Measurements from ENCODE around the gene NAB1.
"Not testable (repeated sequence)": the region's sequence is repeated elsewhere in the genome, so short reads cannot be mapped to it uniquely, and the experiment has no call there.

Gene NAB1

GRCh38 chr2:190607657-190608357 lies 41.1 kb upstream of the NAB1 start:
- no peak overlapping the region for H2AFZ ChIP-seq (ENCODE audit: low read depth, low read length, severe bottlenecking)

DNA sequence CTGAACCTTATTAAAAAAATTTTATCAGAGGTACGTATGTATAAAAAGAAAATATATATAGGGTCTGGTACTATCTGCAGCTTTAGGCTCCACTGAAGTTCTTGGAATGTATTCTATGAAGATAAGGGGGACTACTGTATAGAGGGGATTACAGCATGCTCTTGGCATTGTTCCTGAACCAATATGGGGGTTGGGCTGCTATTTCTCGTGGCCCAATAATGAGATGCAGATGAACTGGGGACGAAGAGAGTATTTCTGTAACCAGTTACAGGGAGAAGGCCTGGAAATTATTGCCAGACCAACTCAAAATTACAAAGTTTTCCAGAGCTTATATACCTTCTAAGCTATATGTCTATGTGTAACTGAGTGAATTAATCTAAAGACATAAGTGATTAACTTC lies 40.0 kb upstream of the NAB1 start:
- not testable (repeated sequence) for H3F3A ChIP-seq (ENCODE audit: insufficient read depth); H3K27me3 ChIP-seq (ENCODE audit: low read length); H3K36me3 ChIP-seq (ENCODE audit: low read length); H2AFZ ChIP-seq (ENCODE audit: low read depth, low read length, severe bottlenecking); H3K9me3 ChIP-seq (ENCODE audit: insufficient read depth, low read length); H3K79me2 ChIP-seq (ENCODE audit: insufficient read depth, low read length); H3K27ac ChIP-seq (ENCODE audit: low read depth, low read length); H3K4me2 ChIP-seq (ENCODE audit: low read depth, low read length, poor library complexity, severe bottlenecking); H3K9me2 ChIP-seq (replicated peaks; ENCODE audit: insufficient read depth, low read length); H3K4me3 ChIP-seq (ENCODE audit: insufficient read depth, low read length, poor library complexity, severe bottlenecking); H3K9ac ChIP-seq (ENCODE audit: low read length); H4K20me1 ChIP-seq (ENCODE audit: low read depth, low read length)

More at GRCh38 chr2:190607657-190608357, 41.1 kb upstream of the NAB1 start:
- Histone ChIP-seq H3K4me2 (ENCODE audit: low read depth, low read length, poor library complexity, severe bottlenecking) (no peak overlapping the region), H3K9me3 (ENCODE audit: insufficient read depth, low read length) (peaks cover 4% of the 10 kb centered on the region; the same call in 1 of the 2 replicates), H3K27ac (ENCODE audit: low read depth, low read length) (no peak overlapping the region), H3K9me2 (replicated peaks; ENCODE audit: insufficient read depth, low read length) (no peaks in the 10 kb centered on the region), H3K36me3 (ENCODE audit: low read length) (no peaks in the 10 kb centered on the region), H3K9ac (ENCODE audit: low read length) (no peak overlapping the region), H3F3A (ENCODE audit: insufficient read depth) (no peaks in the 10 kb centered on the region), H3K4me3 (ENCODE audit: insufficient read depth, low read length, poor library complexity, severe bottlenecking) (no peak overlapping the region), H3K27me3 (ENCODE audit: low read length) (no peaks in the 10 kb centered on the region), H4K20me1 (ENCODE audit: low read depth, low read length) (no peaks in the 10 kb centered on the region), H3K79me2 (ENCODE audit: insufficient read depth, low read length) (no peaks in the 10 kb centered on the region)
- no peak for TF ChIP-seq EZH2phosphoT487 (conservative IDR thresholded peaks at IDR 0.05; ENCODE audit: low read length)
- TF ChIP-seq, protein P1, sequence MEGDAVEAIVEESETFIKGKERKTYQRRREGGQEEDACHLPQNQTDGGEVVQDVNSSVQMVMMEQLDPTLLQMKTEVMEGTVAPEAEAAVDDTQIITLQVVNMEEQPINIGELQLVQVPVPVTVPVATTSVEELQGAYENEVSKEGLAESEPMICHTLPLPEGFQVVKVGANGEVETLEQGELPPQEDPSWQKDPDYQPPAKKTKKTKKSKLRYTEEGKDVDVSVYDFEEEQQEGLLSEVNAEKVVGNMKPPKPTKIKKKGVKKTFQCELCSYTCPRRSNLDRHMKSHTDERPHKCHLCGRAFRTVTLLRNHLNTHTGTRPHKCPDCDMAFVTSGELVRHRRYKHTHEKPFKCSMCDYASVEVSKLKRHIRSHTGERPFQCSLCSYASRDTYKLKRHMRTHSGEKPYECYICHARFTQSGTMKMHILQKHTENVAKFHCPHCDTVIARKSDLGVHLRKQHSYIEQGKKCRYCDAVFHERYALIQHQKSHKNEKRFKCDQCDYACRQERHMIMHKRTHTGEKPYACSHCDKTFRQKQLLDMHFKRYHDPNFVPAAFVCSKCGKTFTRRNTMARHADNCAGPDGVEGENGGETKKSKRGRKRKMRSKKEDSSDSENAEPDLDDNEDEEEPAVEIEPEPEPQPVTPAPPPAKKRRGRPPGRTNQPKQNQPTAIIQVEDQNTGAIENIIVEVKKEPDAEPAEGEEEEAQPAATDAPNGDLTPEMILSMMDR (IDR thresholded peaks at IDR 0.05; ENCODE audit: insufficient read depth, low read length, poor library complexity, severe bottlenecking) = no peak

DNA sequence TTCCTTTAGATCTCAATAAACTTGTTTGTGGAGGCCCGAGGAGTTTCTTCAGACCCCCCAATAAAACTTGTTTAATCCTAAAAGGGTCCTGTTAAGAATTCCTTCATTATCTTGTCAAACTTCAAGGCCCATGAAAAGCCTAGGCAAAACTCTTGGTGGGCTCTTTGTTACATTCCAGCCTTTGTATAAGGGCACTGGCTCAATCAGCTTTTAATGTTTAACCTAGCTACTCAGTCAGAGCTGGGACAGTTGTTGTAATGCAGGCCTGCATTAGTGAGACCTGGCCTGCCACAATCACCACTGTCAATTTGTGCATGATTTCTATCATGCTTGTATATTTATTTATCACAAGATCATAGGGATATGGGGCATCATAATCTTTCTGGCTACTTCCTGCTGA lies 39.5 kb upstream of the NAB1 start:
- H3K4me2 ChIP-seq (ENCODE audit: low read depth, low read length, poor library complexity, severe bottlenecking) = not testable (repeated sequence)

DNA sequence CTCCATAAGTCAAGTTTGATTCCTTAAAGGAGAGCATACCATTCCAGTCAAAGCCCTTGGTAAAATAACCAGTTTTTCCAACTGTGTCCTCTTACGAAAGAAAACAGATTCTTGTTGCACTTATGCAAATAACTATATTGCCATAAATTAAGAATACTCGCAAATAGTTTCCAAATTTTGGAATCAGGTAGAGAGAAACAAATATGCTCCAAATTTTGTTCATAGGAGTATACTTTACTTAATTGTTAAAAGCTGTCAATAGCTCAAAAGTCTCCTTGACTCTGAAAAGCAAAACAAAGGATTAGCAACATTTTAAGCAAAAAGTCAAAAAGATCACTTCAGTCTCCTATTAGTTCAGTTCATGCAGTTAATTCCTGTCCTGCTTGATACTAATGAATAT lies 38.4 kb upstream of the NAB1 start:
- not testable (repeated sequence) for H2AFZ ChIP-seq (ENCODE audit: low read depth, low read length, severe bottlenecking); H3K27ac ChIP-seq (ENCODE audit: low read depth, low read length); H3K9me3 ChIP-seq (ENCODE audit: insufficient read depth, low read length); H3K4me2 ChIP-seq (ENCODE audit: low read depth, low read length, poor library complexity, severe bottlenecking); H3K9ac ChIP-seq (ENCODE audit: low read length); H3K36me3 ChIP-seq (ENCODE audit: low read length); H3F3A ChIP-seq (ENCODE audit: insufficient read depth); H3K79me2 ChIP-seq (ENCODE audit: insufficient read depth, low read length); H3K27me3 ChIP-seq (ENCODE audit: low read length); H3K9me2 ChIP-seq (replicated peaks; ENCODE audit: insufficient read depth, low read length); H3K4me3 ChIP-seq (ENCODE audit: insufficient read depth, low read length, poor library complexity, severe bottlenecking); H4K20me1 ChIP-seq (ENCODE audit: low read depth, low read length)

More for the DNA sequence above, 39.5 kb upstream of the NAB1 start:
- not testable (repeated sequence) for H3K36me3 ChIP-seq (ENCODE audit: low read length); H3F3A ChIP-seq (ENCODE audit: insufficient read depth); H4K20me1 ChIP-seq (ENCODE audit: low read depth, low read length); H3K9ac ChIP-seq (ENCODE audit: low read length); H3K9me3 ChIP-seq (ENCODE audit: insufficient read depth, low read length); H3K27ac ChIP-seq (ENCODE audit: low read depth, low read length); H3K4me3 ChIP-seq (ENCODE audit: insufficient read depth, low read length, poor library complexity, severe bottlenecking); H3K79me2 ChIP-seq (ENCODE audit: insufficient read depth, low read length); H3K27me3 ChIP-seq (ENCODE audit: low read length); H3K9me2 ChIP-seq (replicated peaks; ENCODE audit: insufficient read depth, low read length); H2AFZ ChIP-seq (ENCODE audit: low read depth, low read length, severe bottlenecking)

- Histone ChIP-seq H3K36me3 (ENCODE audit: low read length) (no peaks in the 10 kb centered on the region), H3K9ac (ENCODE audit: low read length) (no peak overlapping the region), H3K4me3 (ENCODE audit: insufficient read depth, low read length, poor library complexity, severe bottlenecking) (no peak overlapping the region), H2AFZ (ENCODE audit: low read depth, low read length, severe bottlenecking) (no peak overlapping the region), H3K27me3 (ENCODE audit: low read length) (no peaks in the 10 kb centered on the region), H3K79me2 (ENCODE audit: insufficient read depth, low read length) (no peaks in the 10 kb centered on the region), H3K4me2 (ENCODE audit: low read depth, low read length, poor library complexity, severe bottlenecking) (no peak overlapping the region), H3K27ac (ENCODE audit: low read depth, low read length) (no peak overlapping the region), H3K9me2 (replicated peaks; ENCODE audit: insufficient read depth, low read length) (no peaks in the 10 kb centered on the region), H3F3A (ENCODE audit: insufficient read depth) (no peaks in the 10 kb centered on the region), H4K20me1 (ENCODE audit: low read depth, low read length) (no peaks in the 10 kb centered on the region), H3K9me3 (ENCODE audit: insufficient read depth, low read length) (no peaks in the 10 kb centered on the region)
- TF ChIP-seq, protein P1 (IDR thresholded peaks at IDR 0.05; ENCODE audit: insufficient read depth, low read length, poor library complexity, severe bottlenecking) = no peak
- no peak for TF ChIP-seq EZH2phosphoT487 (conservative IDR thresholded peaks at IDR 0.05; ENCODE audit: low read length)
Observed at GRCh38 chr2:190615555-190616200, 33.2 kb upstream of the NAB1 start.
